ENCODE data around the gene ATP8A2. TPM values are rescaled to one million over a fixed set of nuclear protein-coding genes. Genes with fewer than 3 reads are reported as not detected.

Gene ATP8A2
- total RNA-seq, 1 experiment from 2014 or later, result not detected

- POLR2A ChIA-PET, result no interaction called here
- CTCF ChIA-PET, result no interaction called here
- no peak for TF ChIP-seq CTCF (IDR thresholded peaks at IDR 0.05)
- no peak for TF ChIP-seq REST (IDR thresholded peaks at IDR 0.05; ENCODE audit: insufficient read depth in 1 of 2, low read depth in 2 of 2, low read length in 1 of 2)
- Histone ChIP-seq H3K27ac (ENCODE audit: low read length) (no peak overlapping the region), H3K4me1 (ENCODE audit: control insufficient read depth, insufficient read depth, low read length) (no peaks in the 10 kb centered on the region), H3K9me3 (ENCODE audit: control insufficient read depth, insufficient read depth, low read depth, low read length) (no peaks in the 10 kb centered on the region), H3K27me3 (ENCODE audit: control insufficient read depth, insufficient read depth, low read length) (no peaks in the 10 kb centered on the region), H3K4me3 (ENCODE audit: low read depth in 2 of 2, low read length in 2 of 2) (no peak overlapping the region), H3K36me3 (ENCODE audit: control insufficient read depth, insufficient read depth, low read length) (no peaks in the 10 kb centered on the region)
- in situ Hi-C loops (cut with HindIII; ENCODE audit: low pct_unique_long_range_greater_than_20kb, low sequenced_read_pairs), result no loop called here
- no TSS peak for BruUV-seq (replicated peaks)
- intact Hi-C loops (cut with micrococcal nuclease; ENCODE audit: unreplicated experiment), result no loop called here
- ATAC-seq, result no peak
- no peak for DNase-seq (ENCODE audit: low read depth, low spot score)
Observed at GRCh38 chr13:25673711-25674110, 301.9 kb downstream of the ATP8A2 start.

- no peak for DNase-seq (ENCODE audit: low read depth, low spot score)
- H3K36me3 ChIP-seq (ENCODE audit: control insufficient read depth, insufficient read depth, low read length), result no peaks in the 10 kb centered on the region
- no TSS peak for BruUV-seq (replicated peaks)
- CTCF ChIA-PET, result no interaction called here
- ATAC-seq, result no peak
- no peaks in the 10 kb centered on the region for H3K27me3 ChIP-seq (ENCODE audit: control insufficient read depth, insufficient read depth, low read length)
- TF ChIP-seq TCF7L2 (IDR thresholded peaks at IDR 0.05; ENCODE audit: low read depth, low read length) (no peak), POLR2AphosphoS5 (IDR thresholded peaks at IDR 0.05; ENCODE audit: low read depth, low read length) (no peak), SIN3A (IDR thresholded peaks at IDR 0.05; ENCODE audit: borderline replicate concordance, insufficient read depth, low read depth, low read length) (no peak), CTCF (IDR thresholded peaks at IDR 0.05) (no peak), REST (IDR thresholded peaks at IDR 0.05; ENCODE audit: insufficient read depth in 1 of 2, low read depth in 2 of 2, low read length in 1 of 2) (no peak)
- no peaks in the 10 kb centered on the region for H3K9me3 ChIP-seq (ENCODE audit: control insufficient read depth, insufficient read depth, low read depth, low read length)
- POLR2A ChIA-PET, result no interaction called here
- no peaks in the 10 kb centered on the region for H3K4me1 ChIP-seq (ENCODE audit: control insufficient read depth, insufficient read depth, low read length)
- in situ Hi-C loops (cut with HindIII; ENCODE audit: low pct_unique_long_range_greater_than_20kb, low sequenced_read_pairs), result no loop called here
- no peak overlapping the region for H3K27ac ChIP-seq (ENCODE audit: low read length)
- H3K4me3 ChIP-seq (ENCODE audit: low read depth in 2 of 2, low read length in 2 of 2), result no peak overlapping the region
- intact Hi-C loops (cut with micrococcal nuclease; ENCODE audit: unreplicated experiment), result no loop called here
Observed at GRCh38 chr13:25674371-25674770, 302.6 kb downstream of the ATP8A2 start.

Data from Panc1 (cell line).